Gastrocnemius medialis (tissue), 4 donors: ENCODE data around the gene ARHGAP29.

ENCODE experiments used
- POLR2A ChIP-seq, 2 donors: fragments of 450-650 bp; IDR thresholded peaks; one replicate each; pipeline ENCODE4 v1.6.1; 2017; ENCODE audit warnings: antibody characterized with exemption in 2 of 2, mild to moderate bottlenecking in 2 of 2, moderate library complexity in 2 of 2
- TF ChIP-seq, protein P1 (sequence below), 5 experiments: fragments of 450-650 bp in 3 of 5; fragments of 200-600 bp in 2 of 5; sonication (generic) in 2 of 5; IDR thresholded peaks in 4 of 5; conservative IDR thresholded peaks in 1 of 5; 1 replicate in 4 of 5; 2 replicates in 1 of 5; pipeline ENCODE4 v1.5.1; 2016 to 2019; ENCODE audit warnings: antibody characterized with exemption in 5 of 5, mild to moderate bottlenecking in 3 of 5, moderate library complexity in 3 of 5

DNA sequence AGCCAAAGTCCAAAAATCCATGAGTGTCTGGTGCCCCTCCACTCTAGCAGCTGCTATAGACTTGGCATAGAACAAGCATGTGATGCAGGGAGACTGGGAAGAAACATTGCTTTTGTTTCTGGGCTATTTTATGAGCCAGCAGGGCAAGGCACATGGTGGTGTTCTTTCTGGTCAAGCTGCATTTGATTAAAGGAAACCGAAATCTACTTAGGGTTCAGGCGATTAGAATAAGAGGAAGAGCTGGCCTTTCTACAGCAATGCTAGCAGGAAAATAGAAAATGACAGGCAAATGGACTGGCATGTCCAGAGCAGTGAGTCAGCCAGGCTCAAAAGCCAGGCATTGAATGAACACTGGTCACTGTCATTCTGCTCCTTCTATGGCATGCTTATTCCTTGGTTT lies 28.5 kb upstream of the ARHGAP29 start:
- TF ChIP-seq, protein P1, sequence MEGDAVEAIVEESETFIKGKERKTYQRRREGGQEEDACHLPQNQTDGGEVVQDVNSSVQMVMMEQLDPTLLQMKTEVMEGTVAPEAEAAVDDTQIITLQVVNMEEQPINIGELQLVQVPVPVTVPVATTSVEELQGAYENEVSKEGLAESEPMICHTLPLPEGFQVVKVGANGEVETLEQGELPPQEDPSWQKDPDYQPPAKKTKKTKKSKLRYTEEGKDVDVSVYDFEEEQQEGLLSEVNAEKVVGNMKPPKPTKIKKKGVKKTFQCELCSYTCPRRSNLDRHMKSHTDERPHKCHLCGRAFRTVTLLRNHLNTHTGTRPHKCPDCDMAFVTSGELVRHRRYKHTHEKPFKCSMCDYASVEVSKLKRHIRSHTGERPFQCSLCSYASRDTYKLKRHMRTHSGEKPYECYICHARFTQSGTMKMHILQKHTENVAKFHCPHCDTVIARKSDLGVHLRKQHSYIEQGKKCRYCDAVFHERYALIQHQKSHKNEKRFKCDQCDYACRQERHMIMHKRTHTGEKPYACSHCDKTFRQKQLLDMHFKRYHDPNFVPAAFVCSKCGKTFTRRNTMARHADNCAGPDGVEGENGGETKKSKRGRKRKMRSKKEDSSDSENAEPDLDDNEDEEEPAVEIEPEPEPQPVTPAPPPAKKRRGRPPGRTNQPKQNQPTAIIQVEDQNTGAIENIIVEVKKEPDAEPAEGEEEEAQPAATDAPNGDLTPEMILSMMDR (IDR thresholded peaks at IDR 0.05 in 4 of 5, conservative IDR thresholded peaks at IDR 0.05 in 1 of 5) = no peak
- no peak for TF ChIP-seq POLR2A (IDR thresholded peaks at IDR 0.05)
